Testis (tissue), 2 donors: ENCODE results near the gene ZDHHC7.

ENCODE experiments used
- POLR2A ChIP-seq: fragments of 450-650 bp; IDR thresholded peaks from one replicate; pipeline ENCODE4 v1.6.1; 2017; ENCODE audit warnings: antibody characterized with exemption, mild to moderate bottlenecking, moderate library complexity
- TF ChIP-seq, protein P1 (sequence below), 3 experiments: fragments of 450-650 bp in 2 of 3; fragments of 200-600 bp in 1 of 3; sonication (generic) in 1 of 3; IDR thresholded peaks; one replicate each; pipeline ENCODE4 v1.5.1; 2016 to 2019; ENCODE audit warnings: antibody characterized with exemption in 3 of 3, mild to moderate bottlenecking in 2 of 3, moderate library complexity in 1 of 3

- TF ChIP-seq POLR2A, result no peak
- TF ChIP-seq, protein P1, sequence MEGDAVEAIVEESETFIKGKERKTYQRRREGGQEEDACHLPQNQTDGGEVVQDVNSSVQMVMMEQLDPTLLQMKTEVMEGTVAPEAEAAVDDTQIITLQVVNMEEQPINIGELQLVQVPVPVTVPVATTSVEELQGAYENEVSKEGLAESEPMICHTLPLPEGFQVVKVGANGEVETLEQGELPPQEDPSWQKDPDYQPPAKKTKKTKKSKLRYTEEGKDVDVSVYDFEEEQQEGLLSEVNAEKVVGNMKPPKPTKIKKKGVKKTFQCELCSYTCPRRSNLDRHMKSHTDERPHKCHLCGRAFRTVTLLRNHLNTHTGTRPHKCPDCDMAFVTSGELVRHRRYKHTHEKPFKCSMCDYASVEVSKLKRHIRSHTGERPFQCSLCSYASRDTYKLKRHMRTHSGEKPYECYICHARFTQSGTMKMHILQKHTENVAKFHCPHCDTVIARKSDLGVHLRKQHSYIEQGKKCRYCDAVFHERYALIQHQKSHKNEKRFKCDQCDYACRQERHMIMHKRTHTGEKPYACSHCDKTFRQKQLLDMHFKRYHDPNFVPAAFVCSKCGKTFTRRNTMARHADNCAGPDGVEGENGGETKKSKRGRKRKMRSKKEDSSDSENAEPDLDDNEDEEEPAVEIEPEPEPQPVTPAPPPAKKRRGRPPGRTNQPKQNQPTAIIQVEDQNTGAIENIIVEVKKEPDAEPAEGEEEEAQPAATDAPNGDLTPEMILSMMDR (IDR thresholded peaks at IDR 0.05), result no peak
These were observed 48.3 kb downstream of the ZDHHC7 start for GRCh38 chr16:84963066-84963465.
